HG02571 (cell line): ENCODE data around the gene ST13.
"Not testable (repeated sequence)": the region's sequence is repeated elsewhere in the genome, so short reads cannot be mapped to it uniquely, and the experiment has no call there.

Source experiments
- ATAC-seq: cut with Tn5 transposase; IDR thresholded peaks from one replicate; pipeline ENCODE4 v1.9.1; 2021; ENCODE audit warnings: mild to moderate bottlenecking, moderate library complexity; ENCODE audit not compliant: unreplicated experiment

The ST13 gene

GRCh38 chr22:40791241-40791640 lies 65.2 kb downstream of the ST13 start:
- ATAC-seq, result no peak

DNA sequence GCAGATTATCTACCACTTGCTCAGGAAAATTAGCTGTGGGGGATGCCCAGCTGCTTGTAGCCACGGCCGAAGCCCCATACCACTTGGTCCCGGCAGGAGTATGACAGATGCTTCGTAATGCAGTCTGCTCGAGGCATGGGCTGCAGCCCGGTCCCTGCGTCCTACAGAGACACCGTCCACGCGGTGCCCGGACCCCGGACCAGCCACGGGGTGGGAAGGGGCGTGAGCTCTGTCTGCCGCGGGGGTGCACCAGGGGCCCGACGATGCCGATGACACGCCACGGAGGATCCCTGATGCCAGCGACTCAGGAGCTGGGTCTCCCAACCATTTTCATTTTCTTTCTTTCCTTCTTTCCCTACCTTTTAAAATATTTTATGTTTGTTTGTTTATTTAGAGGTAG lies 67.3 kb downstream of the ST13 start:
- ATAC-seq, result no peak

DNA sequence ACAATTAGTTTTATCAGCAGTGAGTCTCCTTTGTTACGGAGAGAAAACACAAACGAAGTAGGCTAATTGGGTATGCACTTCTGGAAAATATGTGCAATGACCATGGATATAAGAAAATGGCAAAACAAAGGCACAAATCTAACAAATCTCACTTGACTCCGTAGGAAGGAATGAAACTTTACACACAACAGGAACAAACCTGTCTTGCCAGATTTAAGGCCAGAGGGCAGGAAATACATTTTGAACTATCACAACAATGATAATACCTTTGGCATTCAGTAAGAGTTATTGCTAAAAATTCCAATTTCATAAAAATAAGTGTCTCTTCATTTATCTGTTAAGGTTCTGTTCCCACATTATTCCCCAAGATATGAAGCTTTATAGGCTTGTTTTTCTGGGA lies 73.9 kb downstream of the ST13 start:
- no peak for ATAC-seq

GRCh38 chr22:40781749-40782148 lies 74.7 kb downstream of the ST13 start:
- ATAC-seq, result not testable (repeated sequence)
